Peyer's patch (tissue), 4 donors: ENCODE measurements around the gene SPAG4.

Source experiments
- POLR2A ChIP-seq, 2 donors: fragments of 450-650 bp; IDR thresholded peaks; one replicate each; pipeline ENCODE4 v1.5.1; 2017; ENCODE audit warnings: antibody characterized with exemption in 2 of 2, mild to moderate bottlenecking in 2 of 2, moderate library complexity in 2 of 2
- TF ChIP-seq, protein P1 (sequence below), 6 experiments: fragments of 450-650 bp in 4 of 6; fragments of 200-600 bp in 2 of 6; sonication (generic) in 1 of 6; IDR thresholded peaks; one replicate each; pipeline ENCODE4 v1.5.1; 2017 to 2019; ENCODE audit warnings: antibody characterized with exemption in 6 of 6, mild to moderate bottlenecking in 3 of 6, moderate library complexity in 1 of 6

DNA sequence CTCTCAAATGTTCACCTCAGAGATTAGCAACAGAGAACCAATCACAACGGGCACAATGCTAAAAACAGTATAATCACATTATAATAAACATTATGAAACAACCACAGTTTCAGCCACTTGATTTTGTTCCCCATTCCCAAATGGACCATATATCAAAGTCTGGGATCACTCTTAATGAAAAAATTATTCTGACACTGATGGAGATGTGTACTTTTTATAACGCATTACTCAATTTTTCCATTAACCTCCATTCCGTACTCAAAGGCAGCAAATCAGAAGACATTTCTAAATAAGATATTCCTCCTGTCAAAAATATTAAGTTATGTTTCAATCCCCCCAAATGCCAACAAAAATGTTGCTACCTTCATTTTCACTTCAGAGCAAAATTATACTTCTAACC is 46.3 kb downstream of the SPAG4 start:
- no peak for TF ChIP-seq POLR2A (IDR thresholded peaks at IDR 0.05)
- TF ChIP-seq, protein P1, sequence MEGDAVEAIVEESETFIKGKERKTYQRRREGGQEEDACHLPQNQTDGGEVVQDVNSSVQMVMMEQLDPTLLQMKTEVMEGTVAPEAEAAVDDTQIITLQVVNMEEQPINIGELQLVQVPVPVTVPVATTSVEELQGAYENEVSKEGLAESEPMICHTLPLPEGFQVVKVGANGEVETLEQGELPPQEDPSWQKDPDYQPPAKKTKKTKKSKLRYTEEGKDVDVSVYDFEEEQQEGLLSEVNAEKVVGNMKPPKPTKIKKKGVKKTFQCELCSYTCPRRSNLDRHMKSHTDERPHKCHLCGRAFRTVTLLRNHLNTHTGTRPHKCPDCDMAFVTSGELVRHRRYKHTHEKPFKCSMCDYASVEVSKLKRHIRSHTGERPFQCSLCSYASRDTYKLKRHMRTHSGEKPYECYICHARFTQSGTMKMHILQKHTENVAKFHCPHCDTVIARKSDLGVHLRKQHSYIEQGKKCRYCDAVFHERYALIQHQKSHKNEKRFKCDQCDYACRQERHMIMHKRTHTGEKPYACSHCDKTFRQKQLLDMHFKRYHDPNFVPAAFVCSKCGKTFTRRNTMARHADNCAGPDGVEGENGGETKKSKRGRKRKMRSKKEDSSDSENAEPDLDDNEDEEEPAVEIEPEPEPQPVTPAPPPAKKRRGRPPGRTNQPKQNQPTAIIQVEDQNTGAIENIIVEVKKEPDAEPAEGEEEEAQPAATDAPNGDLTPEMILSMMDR (IDR thresholded peaks at IDR 0.05), result no peak
